Measurements from ENCODE around the gene CFAP61. TPM values are rescaled to one million over a fixed set of nuclear protein-coding genes. Genes with fewer than 3 reads are reported as not detected.

Gene CFAP61
- total and polyA plus RNA-seq, 2 experiments from 2014 or later = 0.21 TPM; not detected in 1

DNA sequence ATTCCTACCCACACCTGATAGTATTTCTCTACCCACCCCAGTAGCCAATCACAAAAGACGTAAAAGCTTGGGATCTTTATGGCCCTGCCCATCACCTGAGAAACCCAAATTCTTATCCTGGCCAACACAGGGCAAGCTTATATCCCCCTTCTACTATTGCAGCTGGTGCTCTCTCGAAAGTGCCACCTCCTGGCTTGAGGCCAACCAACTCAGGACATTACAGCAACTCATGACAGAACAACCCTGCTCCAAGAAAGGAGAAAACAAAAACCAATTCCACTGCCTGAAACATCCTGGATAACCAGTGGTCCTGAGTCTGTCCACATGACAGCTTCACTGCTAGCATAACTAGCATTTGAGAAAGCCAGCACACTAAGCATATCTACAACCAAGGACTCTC lies 97.9 kb downstream of the CFAP61 start:
- no peak overlapping the region for H3K27ac ChIP-seq (ENCODE audit: low read depth)
- no peaks in the 10 kb centered on the region for H3K27me3 ChIP-seq (ENCODE audit: insufficient read depth)
- peaks cover 9% of the 10 kb centered on the region; the same call in 2 of the 3 replicates for H3K9me3 Mint-ChIP-seq
- H2AFZ ChIP-seq = no peak overlapping the region
- H3K4me2 ChIP-seq = no peak overlapping the region
- no peaks in the 10 kb centered on the region for H3K4me1 Mint-ChIP-seq
- no peaks in the 10 kb centered on the region for H3K79me2 ChIP-seq (replicated peaks; ENCODE audit: insufficient read depth)
- ATAC-seq (no peak), DNase-seq (ENCODE audit: low spot score) (no peak)
- H3K36me3 ChIP-seq (ENCODE audit: insufficient read depth) = no peaks in the 10 kb centered on the region
- H3K4me3 Mint-ChIP-seq = no peak overlapping the region
- no peaks in the 10 kb centered on the region for H3F3A ChIP-seq (replicated peaks; ENCODE audit: low read depth)
- no peaks in the 10 kb centered on the region for H3K27me3 Mint-ChIP-seq (ENCODE audit: insufficient read depth, low read depth, poor library complexity)
- no peaks in the 10 kb centered on the region for H4K20me1 ChIP-seq (replicated peaks; ENCODE audit: insufficient read depth)
- TF ChIP-seq JUNB (IDR thresholded peaks at IDR 0.05; ENCODE audit: unreplicated experiment) = no peak
- H3K9me2 ChIP-seq (ENCODE audit: insufficient read depth) = no peaks in the 10 kb centered on the region; the same call in 1 of the 2 replicates
- 0 out of 3 replicates have a peak, but pooled peaks cover 4% of the 10 kb centered on the region for H3K36me3 Mint-ChIP-seq (ENCODE audit: low read depth)
- H3K27ac Mint-ChIP-seq = no peak overlapping the region
- H3K4me3 ChIP-seq = no peak overlapping the region
- no peaks in the 10 kb centered on the region for H3K4me1 ChIP-seq (ENCODE audit: insufficient read depth)

DNA sequence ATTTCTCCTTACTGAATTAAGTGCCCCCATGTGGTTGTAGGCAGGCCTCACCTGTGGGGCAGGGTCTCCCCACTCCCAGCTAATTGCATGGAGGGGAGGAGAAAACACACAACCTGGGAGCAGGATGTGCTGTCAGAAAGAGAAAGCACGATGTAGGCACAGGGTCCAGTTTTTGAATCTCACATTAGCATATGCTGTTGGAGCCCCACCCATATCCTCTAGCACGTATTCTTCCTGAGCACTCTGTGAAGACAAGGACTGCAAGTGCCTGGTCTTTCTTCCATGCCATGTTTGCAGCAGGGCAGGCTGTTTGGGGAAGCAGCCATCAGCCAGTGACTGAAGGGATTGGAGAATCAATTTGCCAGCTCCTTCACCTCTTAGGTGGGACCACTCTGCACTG lies 108.2 kb downstream of the CFAP61 start:
- H3K27ac Mint-ChIP-seq = no peak overlapping the region

More for the DNA sequence above, 108.2 kb downstream of the CFAP61 start:
- Mint-ChIP-seq H3K9me3 (peaks cover 3% of the 10 kb centered on the region; the same call in 1 of the 3 replicates), H3K4me1 (no peaks in the 10 kb centered on the region), H3K36me3 (ENCODE audit: low read depth) (no peaks in the 10 kb centered on the region), H3K4me3 (no peak overlapping the region), H3K27me3 (ENCODE audit: insufficient read depth, low read depth, poor library complexity) (peaks cover 8% of the 10 kb centered on the region)
- Histone ChIP-seq H3F3A (replicated peaks; ENCODE audit: low read depth) (no peaks in the 10 kb centered on the region), H2AFZ (no peak overlapping the region), H3K4me2 (no peak overlapping the region), H4K20me1 (replicated peaks; ENCODE audit: insufficient read depth) (no peaks in the 10 kb centered on the region), H3K4me1 (ENCODE audit: insufficient read depth) (no peaks in the 10 kb centered on the region), H3K9me2 (ENCODE audit: insufficient read depth) (peaks cover 15% of the 10 kb centered on the region), H3K4me3 (no peak overlapping the region), H3K27me3 (ENCODE audit: insufficient read depth) (no peaks in the 10 kb centered on the region), H3K79me2 (replicated peaks; ENCODE audit: insufficient read depth) (no peaks in the 10 kb centered on the region), H3K36me3 (ENCODE audit: insufficient read depth) (no peaks in the 10 kb centered on the region), H3K27ac (ENCODE audit: low read depth) (no peak overlapping the region)
- TF ChIP-seq EZH2phosphoT487 (IDR thresholded peaks at IDR 0.05; ENCODE audit: unreplicated experiment) = no peak
- peak; percentile 18 to 23; a peak in 1 of 4 replicates for TF ChIP-seq CTCF (conservative IDR thresholded peaks at IDR 0.05; ENCODE audit: low read depth in 2 of 2)
- TF ChIP-seq REST (IDR thresholded peaks at IDR 0.05; ENCODE audit: unreplicated experiment) = no peak
- TF ChIP-seq CREB1 (CRISPR knock-in tag; IDR thresholded peaks at IDR 0.05; ENCODE audit: low read depth) = no peak
- TF ChIP-seq, protein P1, sequence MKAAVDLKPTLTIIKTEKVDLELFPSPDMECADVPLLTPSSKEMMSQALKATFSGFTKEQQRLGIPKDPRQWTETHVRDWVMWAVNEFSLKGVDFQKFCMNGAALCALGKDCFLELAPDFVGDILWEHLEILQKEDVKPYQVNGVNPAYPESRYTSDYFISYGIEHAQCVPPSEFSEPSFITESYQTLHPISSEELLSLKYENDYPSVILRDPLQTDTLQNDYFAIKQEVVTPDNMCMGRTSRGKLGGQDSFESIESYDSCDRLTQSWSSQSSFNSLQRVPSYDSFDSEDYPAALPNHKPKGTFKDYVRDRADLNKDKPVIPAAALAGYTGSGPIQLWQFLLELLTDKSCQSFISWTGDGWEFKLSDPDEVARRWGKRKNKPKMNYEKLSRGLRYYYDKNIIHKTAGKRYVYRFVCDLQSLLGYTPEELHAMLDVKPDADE (IDR thresholded peaks at IDR 0.05) = no peak
- no peak for TF ChIP-seq JUNB (IDR thresholded peaks at IDR 0.05; ENCODE audit: unreplicated experiment)
- TF ChIP-seq POLR2AphosphoS5 (IDR thresholded peaks at IDR 0.05; ENCODE audit: low read depth) = no peak
- peak; percentile 12 for DNase-seq (ENCODE audit: low spot score)
- ATAC-seq = peak; percentile 54

All from GM23338 (cell line).